Loucy (cell line): ENCODE data around the gene CADM2.

Experiments
- H2AFZ ChIP-seq: fragments of 200-600 bp; sonication (generic); 2 replicates; pipeline ENCODE4 v1.6.0; 2016; ENCODE audit warnings: antibody characterized with exemption, mild to moderate bottlenecking, low read length, moderate library complexity
- H3F3A ChIP-seq: fragments of 200-600 bp; 2 replicates; pipeline ENCODE4 v1.6.0; 2016; ENCODE audit warnings: antibody characterized with exemption, low read depth, mild to moderate bottlenecking
- H3K27me3 ChIP-seq: fragments of 200-600 bp; sonication (generic); 2 replicates; pipeline ENCODE4 v1.6.1; 2014; ENCODE audit warnings: low read length, mild to moderate bottlenecking; ENCODE audit not compliant: insufficient read depth, poor library complexity, severe bottlenecking
- H3K36me3 ChIP-seq: fragments of 200-600 bp; sonication (generic); 2 replicates; pipeline ENCODE4 v1.6.1; 2016; ENCODE audit warnings: low read length; ENCODE audit not compliant: insufficient read depth
- H3K4me1 ChIP-seq: fragments of 200-600 bp; sonication (generic); 2 replicates; pipeline ENCODE4 v1.5.1; 2014; ENCODE audit warnings: low read length, mild to moderate bottlenecking; ENCODE audit not compliant: insufficient read depth, poor library complexity, severe bottlenecking
- H3K4me2 ChIP-seq: fragments of 200-600 bp; sonication (generic); 2 replicates; pipeline ENCODE4 v1.6.0; 2014; ENCODE audit warnings: antibody characterized with exemption, low read length, low read depth, mild to moderate bottlenecking; ENCODE audit not compliant: poor library complexity, severe bottlenecking
- H3K4me3 ChIP-seq: fragments of 200-600 bp; sonication (generic); 2 replicates; pipeline ENCODE4 v1.5.1; 2014; ENCODE audit warnings: low read length, mild to moderate bottlenecking, mixed read lengths; ENCODE audit not compliant: poor library complexity, severe bottlenecking
- H3K79me2 ChIP-seq: fragments of 200-600 bp; sonication (generic); 2 replicates; pipeline ENCODE4 v1.6.1; 2014; ENCODE audit warnings: low read length; ENCODE audit not compliant: insufficient read depth
- H3K9ac ChIP-seq: fragments of 200-600 bp; sonication (generic); 2 replicates; pipeline ENCODE4 v1.6.0; 2014; ENCODE audit warnings: mild to moderate bottlenecking, low read depth, low read length, moderate library complexity; ENCODE audit not compliant: poor library complexity, severe bottlenecking
- H3K9me2 ChIP-seq: fragments of 200-600 bp; sonication (generic); replicated peaks from 2 replicates; pipeline ENCODE4 v1.6.1; 2016; ENCODE audit warnings: low read depth, low read length, mixed read lengths
- H3K9me3 ChIP-seq: fragments of 200-600 bp; sonication (generic); 2 replicates; pipeline ENCODE4 v1.6.1; 2014; ENCODE audit warnings: mild to moderate bottlenecking, antibody characterized with exemption, low read length, low read depth; ENCODE audit not compliant: insufficient read depth
- H4K20me1 ChIP-seq: fragments of 200-600 bp; sonication (generic); 2 replicates; pipeline ENCODE4 v1.6.0; 2014; ENCODE audit warnings: antibody characterized with exemption, low read length, mild to moderate bottlenecking; ENCODE audit not compliant: insufficient read depth, poor library complexity, severe bottlenecking
- EZH2phosphoT487 ChIP-seq: fragments of 200-600 bp; IDR thresholded peaks from 2 replicates; pipeline ENCODE4 v1.6.1; 2018; ENCODE audit warnings: antibody characterized with exemption, mild to moderate bottlenecking, moderate library complexity, borderline replicate concordance
- TF ChIP-seq, protein P1 (sequence below): fragments of 200-600 bp; sonication (generic); conservative IDR thresholded peaks from 2 replicates; pipeline ENCODE4 v1.5.1; 2014; ENCODE audit warnings: mild to moderate bottlenecking, antibody characterized with exemption, low read length

The CADM2 gene

DNA sequence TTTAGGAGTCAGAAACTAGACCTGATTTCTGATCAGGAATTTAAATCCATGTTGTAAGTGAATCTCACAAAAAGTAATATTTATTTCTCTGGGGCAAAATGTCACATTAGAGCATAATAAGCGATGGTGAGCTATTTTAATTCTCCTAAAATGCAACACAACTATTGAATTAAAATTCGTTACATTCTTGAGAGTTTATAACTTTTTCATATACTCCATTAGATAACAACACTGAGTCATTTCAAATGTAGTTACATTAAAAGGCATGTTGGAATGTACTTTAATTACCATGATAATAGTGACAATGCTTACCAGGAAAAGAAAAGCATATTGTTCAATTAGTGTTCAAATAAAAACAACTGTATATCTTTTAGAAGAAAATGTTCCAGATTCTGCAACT lies 116.9 kb downstream of the CADM2 start:
- Histone ChIP-seq H3K9me3 (no peaks in the 10 kb centered on the region), H3K4me2 (no peak overlapping the region), H3K9me2 (no peaks in the 10 kb centered on the region), H3K4me1 (no peaks in the 10 kb centered on the region), H3K4me3 (no peak overlapping the region), H3K36me3 (no peaks in the 10 kb centered on the region), H2AFZ (no peak overlapping the region), H3K9ac (no peak overlapping the region), H3K79me2 (no peaks in the 10 kb centered on the region), H3F3A (no peaks in the 10 kb centered on the region), H3K27me3 (no peaks in the 10 kb centered on the region), H4K20me1 (no peaks in the 10 kb centered on the region)
- TF ChIP-seq EZH2phosphoT487 = no peak
- TF ChIP-seq, protein P1, sequence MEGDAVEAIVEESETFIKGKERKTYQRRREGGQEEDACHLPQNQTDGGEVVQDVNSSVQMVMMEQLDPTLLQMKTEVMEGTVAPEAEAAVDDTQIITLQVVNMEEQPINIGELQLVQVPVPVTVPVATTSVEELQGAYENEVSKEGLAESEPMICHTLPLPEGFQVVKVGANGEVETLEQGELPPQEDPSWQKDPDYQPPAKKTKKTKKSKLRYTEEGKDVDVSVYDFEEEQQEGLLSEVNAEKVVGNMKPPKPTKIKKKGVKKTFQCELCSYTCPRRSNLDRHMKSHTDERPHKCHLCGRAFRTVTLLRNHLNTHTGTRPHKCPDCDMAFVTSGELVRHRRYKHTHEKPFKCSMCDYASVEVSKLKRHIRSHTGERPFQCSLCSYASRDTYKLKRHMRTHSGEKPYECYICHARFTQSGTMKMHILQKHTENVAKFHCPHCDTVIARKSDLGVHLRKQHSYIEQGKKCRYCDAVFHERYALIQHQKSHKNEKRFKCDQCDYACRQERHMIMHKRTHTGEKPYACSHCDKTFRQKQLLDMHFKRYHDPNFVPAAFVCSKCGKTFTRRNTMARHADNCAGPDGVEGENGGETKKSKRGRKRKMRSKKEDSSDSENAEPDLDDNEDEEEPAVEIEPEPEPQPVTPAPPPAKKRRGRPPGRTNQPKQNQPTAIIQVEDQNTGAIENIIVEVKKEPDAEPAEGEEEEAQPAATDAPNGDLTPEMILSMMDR = no peak

DNA sequence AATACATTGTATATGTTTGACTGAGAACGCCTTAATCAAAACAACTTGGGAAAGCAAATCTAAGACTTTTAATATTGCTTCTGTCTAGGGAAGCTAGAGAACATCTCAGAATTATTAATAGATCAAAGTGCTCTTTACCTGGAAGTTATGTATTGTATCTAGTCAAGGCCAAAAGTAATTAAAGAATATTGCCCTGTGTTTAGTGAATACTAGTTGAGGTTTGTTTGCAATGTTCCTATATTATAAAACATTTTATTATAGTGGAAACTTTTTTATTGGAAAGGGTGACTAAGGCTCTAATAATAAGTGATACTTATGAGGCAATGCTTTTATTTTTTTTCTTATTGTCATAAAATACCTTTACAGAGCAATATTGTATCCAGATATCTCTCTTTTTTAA lies 118.2 kb downstream of the CADM2 start:
- Histone ChIP-seq H3K27me3 (no peaks in the 10 kb centered on the region), H3K79me2 (no peaks in the 10 kb centered on the region), H3K4me2 (no peak overlapping the region), H3K4me1 (no peaks in the 10 kb centered on the region), H3K9ac (no peak overlapping the region), H4K20me1 (no peaks in the 10 kb centered on the region), H3K4me3 (no peak overlapping the region), H3F3A (no peaks in the 10 kb centered on the region), H3K9me2 (no peaks in the 10 kb centered on the region), H3K9me3 (no peaks in the 10 kb centered on the region), H3K36me3 (no peaks in the 10 kb centered on the region), H2AFZ (no peak overlapping the region)
- TF ChIP-seq, protein P1 = no peak
- no peak for TF ChIP-seq EZH2phosphoT487

DNA sequence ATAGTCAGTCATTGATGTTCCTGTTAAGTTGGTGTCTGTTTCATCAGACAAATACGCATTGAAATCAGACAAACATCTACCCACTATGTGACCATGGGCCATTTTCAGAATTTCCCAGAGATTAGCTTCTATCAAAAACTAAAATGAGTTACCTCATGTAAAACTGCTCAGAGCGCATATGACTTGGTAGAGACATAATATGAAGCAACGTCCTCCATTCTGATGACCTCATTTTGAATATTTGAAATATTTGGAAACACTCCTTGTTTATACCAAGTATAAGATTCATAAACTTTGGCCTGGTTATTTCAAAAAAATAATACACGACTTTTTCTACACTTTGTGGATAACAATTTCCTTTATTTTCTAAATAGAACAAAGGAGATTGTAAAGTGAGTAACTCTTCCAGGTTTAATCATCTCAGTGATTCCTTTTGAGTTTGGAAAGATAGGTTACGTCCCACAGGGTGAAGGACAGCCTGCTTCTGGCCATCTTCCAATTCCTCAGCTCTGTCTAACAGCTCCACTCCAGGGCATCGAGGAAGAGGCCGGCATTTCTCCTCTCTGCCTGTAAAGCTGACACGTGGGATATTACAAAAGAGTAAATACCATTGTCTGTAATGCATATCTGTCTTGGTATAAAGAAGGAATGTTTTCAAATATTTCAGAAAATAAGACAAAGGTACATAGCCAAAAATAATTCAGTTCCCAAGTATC lies 122.6 kb downstream of the CADM2 start:
- TF ChIP-seq EZH2phosphoT487 = no peak
- TF ChIP-seq, protein P1 = no peak
- H3K9me3 ChIP-seq = no peaks in the 10 kb centered on the region

More for the DNA sequence above, 122.6 kb downstream of the CADM2 start:
- no peaks in the 10 kb centered on the region for H3K4me1 ChIP-seq
- H2AFZ ChIP-seq = no peak overlapping the region
- no peak overlapping the region for H3K4me2 ChIP-seq
- no peaks in the 10 kb centered on the region for H3K79me2 ChIP-seq
- no peak overlapping the region for H3K9ac ChIP-seq
- H3F3A ChIP-seq = no peaks in the 10 kb centered on the region
- no peaks in the 10 kb centered on the region for H3K27me3 ChIP-seq
- H3K36me3 ChIP-seq = no peaks in the 10 kb centered on the region
- no peak overlapping the region for H3K4me3 ChIP-seq
- no peaks in the 10 kb centered on the region for H4K20me1 ChIP-seq
- no peaks in the 10 kb centered on the region for H3K9me2 ChIP-seq
